Embryonic facial prominence (tissue), 1 donor: Measurements from ENCODE around the gene CALM3.
A peak's percentile ranks its signal among the peaks of the same experiment; 100 is the strongest.
"Not testable (repeated sequence)": the region's sequence is repeated elsewhere in the genome, so short reads cannot be mapped to it uniquely, and the experiment has no call there.

Experiments used
- DNase-seq: peaks from one replicate; pipeline ENCODE4 v3.0.0-alpha.2; 2016; ENCODE audit errors: extremely low spot score

CALM3 gene

DNA sequence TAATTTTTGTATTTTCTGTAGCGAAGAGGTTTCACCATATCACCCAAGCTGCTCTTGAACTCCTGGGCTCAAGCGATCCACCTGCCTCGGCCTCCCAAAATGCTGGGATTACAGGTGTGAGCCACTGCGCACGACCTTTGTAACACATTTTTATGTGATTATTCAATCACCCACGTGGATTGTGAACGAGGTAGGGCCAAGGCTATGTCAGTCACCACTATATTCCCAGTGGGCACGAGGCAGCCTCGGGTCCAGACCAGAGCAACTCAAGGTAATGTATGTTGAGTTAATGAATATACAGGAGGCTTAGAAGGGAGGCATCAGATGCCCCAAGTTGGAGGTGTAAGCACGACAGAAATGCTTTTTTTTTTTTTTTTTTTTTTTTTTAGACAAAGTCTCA, 14.8 kb downstream of the CALM3 start:
- no peak for DNase-seq

DNA sequence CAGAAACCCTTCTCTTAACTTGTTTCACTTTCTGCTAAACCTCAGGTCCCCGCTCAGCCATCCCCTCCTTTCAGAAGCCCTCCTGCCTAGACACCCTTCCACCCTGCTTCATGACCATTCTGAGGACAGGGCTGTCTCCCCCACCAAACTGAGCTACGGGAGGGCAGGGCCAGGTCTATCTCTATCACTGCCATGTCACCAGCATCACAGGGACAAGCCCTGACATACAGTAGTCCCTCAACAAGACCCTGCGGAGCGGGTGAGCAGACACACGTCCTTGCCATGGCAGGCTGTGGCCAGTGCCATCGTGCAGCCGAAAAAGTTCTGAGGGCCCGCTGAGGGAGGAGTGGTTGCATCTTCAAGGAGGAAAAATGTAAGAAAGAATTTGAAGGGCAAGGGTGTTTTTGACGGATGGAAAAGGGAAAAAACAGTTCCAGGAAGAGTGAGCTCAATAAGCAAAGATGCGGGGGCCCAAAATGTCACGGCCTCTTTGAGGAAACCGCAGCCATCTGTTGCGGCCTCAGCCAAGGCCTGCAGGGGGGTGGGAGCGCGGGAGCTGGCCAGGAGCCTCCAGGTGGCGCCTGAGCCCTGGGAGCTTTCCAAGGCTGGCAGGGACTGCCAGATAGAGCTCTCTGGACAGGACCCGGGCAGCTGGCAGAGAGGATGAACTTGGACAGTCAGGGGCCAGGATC, 15.6 kb downstream of the CALM3 start:
- DNase-seq: no peak

DNA sequence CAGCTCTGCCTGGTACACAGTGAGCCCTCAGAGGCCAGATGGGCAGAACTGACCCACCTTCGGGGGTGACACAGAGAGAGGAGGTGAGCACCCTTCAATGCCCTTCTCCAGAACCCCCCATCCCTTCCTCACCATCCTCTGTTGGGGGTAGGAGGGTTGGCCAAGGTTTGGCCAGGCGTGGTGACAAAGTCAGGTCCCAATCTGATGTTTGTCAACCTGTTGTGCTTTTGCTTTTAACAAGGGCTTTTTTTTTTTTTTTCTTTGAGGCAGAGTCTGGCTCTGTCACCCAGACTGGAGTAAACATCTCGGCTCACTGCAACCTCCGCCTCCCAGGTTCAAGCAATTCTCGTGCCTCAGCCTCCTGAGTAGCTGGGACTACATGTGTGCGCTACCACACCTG, 16.5 kb downstream of the CALM3 start:
- DNase-seq: no peak

GRCh38 chr19:46618670-46619231, 17.6 kb downstream of the CALM3 start:
- no peak for DNase-seq

GRCh38 chr19:46620267-46620666, 19.1 kb downstream of the CALM3 start:
- DNase-seq: no peak

DNA sequence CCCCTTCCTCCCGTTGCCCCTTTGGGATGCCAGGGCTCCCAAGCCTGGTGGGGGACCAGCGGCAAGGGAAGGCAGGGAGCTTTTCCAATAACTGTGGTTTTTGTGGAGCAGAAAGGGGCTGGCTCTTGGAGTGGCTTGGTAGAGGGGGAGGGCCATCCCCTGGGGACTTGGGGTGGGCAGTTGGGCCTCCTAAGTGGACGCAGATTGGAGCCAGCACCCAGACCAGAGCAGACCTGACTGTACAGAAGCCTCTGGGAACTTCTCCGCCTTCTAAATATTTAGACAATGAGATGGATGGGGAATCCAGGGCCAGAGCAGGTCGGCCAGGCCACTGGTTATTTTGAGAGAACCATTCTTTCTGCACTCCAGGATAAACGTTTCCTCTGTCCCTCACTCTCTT, 19.6 kb downstream of the CALM3 start:
- no peak for DNase-seq

- no peak for DNase-seq
Observed at GRCh38 chr19:46621191-46622117, 20.3 kb downstream of the CALM3 start.

- no peak for DNase-seq
Observed at GRCh38 chr19:46622118-46622446, 21.0 kb downstream of the CALM3 start.

DNA sequence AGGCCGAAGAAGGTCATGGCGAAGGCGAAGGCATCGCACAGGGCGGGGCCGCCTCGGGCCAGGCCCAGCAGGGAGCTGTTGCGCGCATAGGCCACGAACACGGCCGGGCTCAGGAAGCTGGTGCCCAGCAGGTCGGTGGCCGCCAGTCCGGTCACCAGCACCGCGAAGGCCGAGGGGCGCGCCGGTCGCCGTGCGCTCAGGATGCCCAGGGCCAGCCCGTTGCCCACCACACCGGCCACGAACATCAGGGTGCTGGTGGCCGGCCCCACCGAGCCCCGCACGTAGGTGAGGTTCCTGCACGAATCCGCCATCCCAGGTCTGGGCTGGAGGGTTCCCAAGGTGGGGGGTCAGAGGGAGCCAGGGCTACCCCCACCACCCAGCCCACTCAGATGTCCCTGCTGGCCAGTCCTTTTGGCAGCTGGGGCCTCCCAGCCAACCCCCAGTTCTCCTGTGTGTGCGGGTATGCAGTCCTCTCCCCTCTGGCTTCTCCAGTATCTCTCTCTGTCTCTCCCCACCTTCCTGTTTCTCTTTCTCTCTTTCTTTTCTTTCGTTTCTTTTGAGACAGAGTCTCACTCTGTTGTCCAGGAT, 22.9 kb downstream of the CALM3 start:
- no peak for DNase-seq

GRCh38 chr19:46624958-46625661, 24.0 kb downstream of the CALM3 start, which contains the start of gene PTGIR:
Gene PTGIR, minus strand, starts transcription at chr19:46625089. Its CDS starts 864 bp downstream, at chr19:46624225.
- no peak for DNase-seq

DNA sequence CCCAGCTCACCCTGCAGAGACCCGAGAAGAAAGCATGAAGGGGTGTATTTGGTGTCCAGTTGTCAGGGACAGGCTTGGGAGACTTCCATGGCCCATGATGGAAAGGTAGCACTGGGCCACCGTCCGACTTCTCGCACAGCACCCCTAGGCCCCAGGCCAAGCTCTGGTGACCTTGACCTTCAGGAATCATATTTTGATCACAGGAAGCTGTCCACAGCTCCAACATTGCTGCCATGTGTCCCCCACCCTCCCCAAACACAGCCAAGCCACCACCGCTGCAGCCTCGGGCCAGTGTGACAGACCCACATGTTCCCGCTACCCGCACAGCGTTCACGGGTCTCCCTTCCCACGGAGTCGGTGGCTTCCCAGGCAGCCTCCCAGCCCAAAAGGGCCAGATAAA, 24.6 kb downstream of the CALM3 start:
- no peak for DNase-seq

DNA sequence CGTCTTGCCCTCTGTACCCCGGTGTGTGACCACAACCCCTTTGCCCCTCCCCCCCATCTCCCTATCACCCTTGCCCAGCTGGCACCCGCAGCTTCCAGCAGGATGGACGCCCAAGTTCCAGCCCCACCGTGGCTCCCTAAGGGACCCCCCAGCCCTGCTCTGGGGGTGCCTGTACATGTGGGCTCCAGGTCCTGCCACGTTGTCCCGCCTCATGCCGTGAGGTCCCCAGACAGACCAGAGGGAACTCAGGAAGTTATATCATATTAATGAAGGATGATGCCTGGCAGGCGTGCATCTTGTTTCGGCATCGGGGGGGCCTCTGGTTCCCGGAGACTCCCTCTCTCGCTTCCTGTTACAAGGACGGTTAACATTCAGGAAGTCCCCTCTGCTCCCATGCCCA, 25.3 kb downstream of the CALM3 start:
- no peak for DNase-seq

- DNase-seq: not testable (repeated sequence)
Observed at GRCh38 chr19:46628970-46629369, 27.8 kb downstream of the CALM3 start.

- no peak for DNase-seq
Observed at GRCh38 chr19:46629546-46630025, 28.5 kb downstream of the CALM3 start.

DNA sequence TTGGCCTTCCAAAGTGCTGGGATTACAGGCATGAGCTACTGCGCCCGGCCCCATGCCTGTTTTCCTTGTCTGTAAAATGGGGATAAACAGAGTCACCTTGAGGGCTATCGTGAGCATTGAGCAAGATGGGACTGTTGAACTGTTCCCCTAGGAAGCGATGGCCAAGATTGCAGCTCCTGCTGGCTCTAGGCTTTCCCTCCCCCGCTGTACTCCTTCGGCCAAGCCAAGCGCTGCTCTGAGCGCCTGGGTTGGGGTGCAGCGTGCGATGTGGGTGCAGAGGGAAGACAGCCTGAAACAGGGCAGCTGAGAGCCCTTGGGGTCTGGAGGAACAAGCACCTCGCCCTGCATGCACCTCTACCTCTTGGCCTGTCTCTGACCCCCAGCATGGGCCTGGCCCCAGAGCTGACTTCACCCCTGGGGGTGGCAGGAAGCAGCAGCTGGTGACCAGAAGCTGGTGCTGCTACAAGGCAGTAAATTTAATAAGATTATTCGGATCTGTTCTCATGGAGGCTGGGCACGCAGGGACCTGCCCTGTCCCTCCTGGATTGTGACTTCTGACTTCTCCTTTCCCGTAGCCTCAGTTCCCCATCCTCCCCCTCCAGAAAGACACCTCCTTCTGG, 29.6 kb downstream of the CALM3 start:
- no peak for DNase-seq

- DNase-seq: no peak
Observed at GRCh38 chr19:46631481-46631880, 30.4 kb downstream of the CALM3 start.

DNA sequence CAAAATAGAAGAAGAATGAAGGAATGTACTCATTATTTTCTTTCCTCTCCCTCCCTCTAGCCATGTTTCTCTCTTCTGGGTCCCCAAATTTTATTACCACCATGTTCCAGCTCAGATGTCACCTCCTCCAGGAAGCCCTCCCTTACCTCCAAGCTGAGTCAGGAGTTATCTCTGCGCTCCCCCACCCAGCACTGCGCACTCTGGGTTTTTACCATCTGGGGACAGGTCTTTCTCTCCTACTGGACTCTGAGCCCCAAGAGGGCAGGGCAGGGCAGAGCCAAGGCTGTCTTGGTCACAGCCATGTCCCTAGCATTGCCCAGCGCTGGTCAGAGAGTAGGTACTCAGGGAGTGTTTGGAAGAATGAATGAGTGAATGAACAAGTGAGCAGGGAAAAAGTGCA, 32.0 kb downstream of the CALM3 start:
- no peak for DNase-seq

DNA sequence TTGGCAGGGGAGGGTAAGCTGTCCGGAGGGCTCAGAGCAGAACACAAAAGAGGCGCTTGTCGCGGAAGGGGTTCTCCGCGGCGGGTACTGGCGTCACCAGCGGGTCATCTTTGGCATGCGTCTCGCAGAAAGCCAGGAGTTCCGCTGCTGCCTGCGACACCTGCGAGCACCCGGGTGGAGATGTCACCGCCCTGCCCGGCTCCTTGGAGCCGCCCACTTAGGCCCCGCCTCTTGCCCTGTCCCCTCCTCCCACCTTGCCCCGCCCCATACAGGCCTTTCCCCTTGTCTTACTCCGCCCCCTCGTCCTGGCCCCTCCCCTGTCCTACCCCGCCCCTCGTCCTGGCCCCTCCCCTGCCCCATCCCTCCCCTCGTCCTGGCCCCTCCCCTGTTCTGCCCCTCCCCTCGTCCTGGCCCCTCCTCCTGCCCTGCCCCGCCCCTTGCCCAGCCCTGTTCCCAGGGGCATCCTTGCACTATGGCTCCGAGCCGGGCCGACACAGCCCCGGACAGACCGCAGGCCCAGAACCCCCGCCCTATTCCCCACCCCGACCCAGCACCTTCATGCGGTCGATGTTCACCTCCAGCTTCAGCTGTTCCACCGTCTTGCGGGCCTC, 33.0 kb downstream of the CALM3 start:
- DNase-seq: peak; percentile 53

DNA sequence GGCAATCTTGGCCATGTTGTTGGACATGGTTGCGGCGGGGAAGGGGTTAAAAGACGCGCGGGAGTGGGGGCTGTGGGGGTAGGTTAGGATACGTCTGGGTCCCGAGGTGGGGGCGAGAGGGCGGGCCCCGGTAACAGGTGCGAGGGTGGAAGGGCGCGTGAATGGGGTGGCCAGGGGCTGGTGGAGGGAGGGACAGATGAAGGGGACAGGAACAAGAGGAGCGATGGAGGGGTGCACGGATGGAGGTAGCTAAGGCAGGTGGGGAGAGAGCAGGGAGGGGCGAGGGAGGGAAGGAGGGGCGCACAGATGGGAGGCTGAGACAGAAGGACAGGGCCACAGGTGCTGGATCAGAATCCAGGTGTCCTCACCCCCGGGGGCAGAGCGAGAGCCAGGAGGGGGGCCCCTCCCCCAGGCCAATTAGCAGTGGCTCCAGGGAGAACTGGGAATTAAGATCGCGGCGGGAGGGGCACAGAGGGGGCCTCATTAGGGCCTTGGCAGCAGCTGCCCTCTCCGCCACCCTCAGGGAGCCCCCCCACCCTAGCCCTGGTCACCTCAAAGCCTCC, 33.6 kb downstream of the CALM3 start:
- DNase-seq: no peak
